ENCODE results near the gene OLFM3. TPM values are rescaled to one million over a fixed set of nuclear protein-coding genes. Genes with fewer than 3 reads are reported as not detected.

The OLFM3 gene
- total RNA-seq, 1 experiment from 2014 or later: not detected

- Histone ChIP-seq H3K9me2 (ENCODE audit: insufficient read depth) (no peaks in the 10 kb centered on the region), H3K4me3 (no peak overlapping the region), H3K79me2 (ENCODE audit: low read depth) (no peaks in the 10 kb centered on the region), H3K27me3 (ENCODE audit: insufficient read depth, low read depth) (no peaks in the 10 kb centered on the region), H3K27ac (no peak overlapping the region), H3K4me1 (replicated peaks; ENCODE audit: insufficient read depth) (no peaks in the 10 kb centered on the region), H4K20me1 (ENCODE audit: insufficient read depth) (no peaks in the 10 kb centered on the region), H2AFZ (no peak overlapping the region), H3F3A (ENCODE audit: insufficient read depth, low read depth) (no peaks in the 10 kb centered on the region), H3K9me3 (ENCODE audit: insufficient read depth, low read depth) (no peaks in the 10 kb centered on the region), H3K4me2 (no peak overlapping the region), H3K36me3 (ENCODE audit: low read depth) (no peaks in the 10 kb centered on the region)
- no peak for DNase-seq
- intact Hi-C loops (cut with micrococcal nuclease; ENCODE audit: unreplicated experiment): no loop called here
- no TSS peak for BruUV-seq (replicated peaks)
- ChIA-PET POLR2A (ENCODE audit: unreplicated experiment) (no interaction called here), CTCF (no interaction called here)
- TF ChIP-seq CTCF (conservative IDR thresholded peaks at IDR 0.05) (no peak), EZH2 (IDR thresholded peaks at IDR 0.05; ENCODE audit: low read depth) (no peak)
Observed at GRCh38 chr1:101945884-101946283, 50.8 kb downstream of the OLFM3 start.

- Histone ChIP-seq H3K79me2 (ENCODE audit: low read depth) (no peaks in the 10 kb centered on the region), H3K9me2 (ENCODE audit: insufficient read depth) (no peaks in the 10 kb centered on the region), H3K4me1 (replicated peaks; ENCODE audit: insufficient read depth) (no peaks in the 10 kb centered on the region), H3K4me3 (no peak overlapping the region), H2AFZ (no peak overlapping the region), H3F3A (ENCODE audit: insufficient read depth, low read depth) (no peaks in the 10 kb centered on the region), H4K20me1 (ENCODE audit: insufficient read depth) (no peaks in the 10 kb centered on the region), H3K9me3 (ENCODE audit: insufficient read depth, low read depth) (no peaks in the 10 kb centered on the region), H3K27ac (no peak overlapping the region), H3K36me3 (ENCODE audit: low read depth) (no peaks in the 10 kb centered on the region), H3K4me2 (no peak overlapping the region), H3K27me3 (ENCODE audit: insufficient read depth, low read depth) (no peaks in the 10 kb centered on the region)
- TF ChIP-seq EZH2 (IDR thresholded peaks at IDR 0.05; ENCODE audit: low read depth): no peak
- no peak for TF ChIP-seq CTCF (conservative IDR thresholded peaks at IDR 0.05)
- intact Hi-C loops (cut with micrococcal nuclease; ENCODE audit: unreplicated experiment): no loop called here
- POLR2A ChIA-PET (ENCODE audit: unreplicated experiment): no interaction called here
- DNase-seq: no peak
- CTCF ChIA-PET: no interaction called here
- no TSS peak for BruUV-seq (replicated peaks)
Observed at GRCh38 chr1:101943237-101943636, 53.5 kb downstream of the OLFM3 start.

GRCh38 chr1:101942516-101943193 lies 54.1 kb downstream of the OLFM3 start:
- Histone ChIP-seq H4K20me1 (ENCODE audit: insufficient read depth) (no peaks in the 10 kb centered on the region), H3K4me2 (no peak overlapping the region), H3K4me3 (no peak overlapping the region), H3K27ac (no peak overlapping the region), H3K4me1 (replicated peaks; ENCODE audit: insufficient read depth) (no peaks in the 10 kb centered on the region), H3K27me3 (ENCODE audit: insufficient read depth, low read depth) (no peaks in the 10 kb centered on the region), H3K9me3 (ENCODE audit: insufficient read depth, low read depth) (no peaks in the 10 kb centered on the region), H3K36me3 (ENCODE audit: low read depth) (no peaks in the 10 kb centered on the region), H2AFZ (no peak overlapping the region), H3K79me2 (ENCODE audit: low read depth) (no peaks in the 10 kb centered on the region), H3F3A (ENCODE audit: insufficient read depth, low read depth) (no peaks in the 10 kb centered on the region), H3K9me2 (ENCODE audit: insufficient read depth) (no peaks in the 10 kb centered on the region)
- intact Hi-C loops (cut with micrococcal nuclease; ENCODE audit: unreplicated experiment): no loop called here
- TF ChIP-seq EZH2 (IDR thresholded peaks at IDR 0.05; ENCODE audit: low read depth): no peak
- no peak for TF ChIP-seq CTCF (conservative IDR thresholded peaks at IDR 0.05)
- ChIA-PET POLR2A (ENCODE audit: unreplicated experiment) (no interaction called here), CTCF (no interaction called here)
- BruUV-seq (replicated peaks): no TSS peak
- no peak for DNase-seq
